K562 (cell line): ENCODE results near the gene SERPINE1. TPM values are rescaled to one million over a fixed set of nuclear protein-coding genes. Genes with fewer than 3 reads are reported as not detected.

Source experiments
- ARNT ChIP-seq, 2 experiments: fragments of 450-650 bp; IDR thresholded peaks; 2 replicates each; pipeline ENCODE4 v1.6.1; 2016; ENCODE audit warnings: mild to moderate bottlenecking in 1 of 2
- C11orf30 ChIP-seq: fragments of 450-650 bp; IDR thresholded peaks from 2 replicates; pipeline ENCODE4 v1.6.1; 2016; ENCODE audit warnings: low read depth, mild to moderate bottlenecking
- CREM ChIP-seq: IDR thresholded peaks from 2 replicates; pipeline ENCODE4 v1.6.1; 2014; ENCODE audit warnings: antibody characterized with exemption, low read depth
- GTF2E2 ChIP-seq: fragments of 200-800 bp; sonication (Bioruptor generic); IDR thresholded peaks from 2 replicates; pipeline ENCODE4 v1.6.1; 2016; ENCODE audit warnings: missing genetic modification characterization, missing compliant biosample characterization
- MEF2A ChIP-seq: IDR thresholded peaks from 2 replicates; pipeline ENCODE4 v1.6.1; 2011; ENCODE audit warnings: low read depth, mild to moderate bottlenecking, low read length, moderate library complexity; ENCODE audit not compliant: control insufficient read depth
- PHB ChIP-seq: fragments of 250-450 bp; sonication (Bioruptor Pico); IDR thresholded peaks from 2 replicates; pipeline ENCODE4 v1.5.0; 2021
- SMAD2 ChIP-seq: fragments of 150-350 bp; IDR thresholded peaks from 2 replicates; pipeline ENCODE4 v1.6.1; 2014; ENCODE audit warnings: low read depth, mild to moderate bottlenecking, low read length
- SMC3 ChIP-seq: conservative IDR thresholded peaks from 2 replicates; pipeline ENCODE4 v1.6.1; 2011; ENCODE audit warnings: low read depth, low read length, improper control_type of control experiment; ENCODE audit not compliant: insufficient read depth
- TARDBP ChIP-seq: fragments of 450-650 bp; IDR thresholded peaks from 2 replicates; pipeline ENCODE4 v1.6.1; 2016
- TCF3 ChIP-seq: sonication (generic); formaldehyde crosslinking; IDR thresholded peaks from 2 replicates; pipeline ENCODE4 v1.4.0; 2020; ENCODE audit warnings: mild to moderate bottlenecking, missing genetic modification reagents
- TEAD1 ChIP-seq, 2 experiments: fragments of 450-650 bp in 1 of 2; sonication (generic) in 1 of 2; formaldehyde crosslinking; IDR thresholded peaks; 2 replicates each; pipeline versions ENCODE4 v1.4.0 to v1.8.0; 2020 to 2022; ENCODE audit warnings: mild to moderate bottlenecking in 2 of 2, missing genetic modification reagents in 1 of 2
- XRCC4 ChIP-seq: IDR thresholded peaks from one replicate; pipeline ENCODE4 v1.6.1; 2011; ENCODE audit not compliant: insufficient read depth, insufficient read length; ENCODE audit errors: extremely low read depth
- ZNF408 ChIP-seq: fragments of 250-450 bp; sonication (Bioruptor Pico); IDR thresholded peaks from 2 replicates; pipeline ENCODE4 v1.4.0; 2020; ENCODE audit warnings: low read depth, mild to moderate bottlenecking, moderate library complexity
- ZNF561 ChIP-seq: fragments of 450-650 bp; formaldehyde crosslinking; conservative IDR thresholded peaks from 2 replicates; pipeline ENCODE4 v1.4.0; 2020; ENCODE audit warnings: mild to moderate bottlenecking, moderate library complexity
- polyA plus RNA-seq, 8 experiments: library from polyadenylated mRNA; depleted of rRNA in 4 of 8; stranded (reverse) in 5 of 8; unstranded in 3 of 8; fragments of >200 nt; fragmentation: Nextera tagmentation in 2 of 8; fragmentation: Illumina TruSeq in 1 of 8; extraction: Ambion mirVana in 2 of 8; extraction: Trizol in 1 of 8; gene quantifications; 2 replicates each; pipeline versions ENCODE4 v1.2.1 to v1.2.3, GENCODE V29; 2011 to 2014; ENCODE audit warnings: inconsistent platforms in 1 of 8, missing spikeins in 1 of 8
- total RNA-seq, 7 experiments: library from RNA; depleted of rRNA in 6 of 7; stranded (reverse); fragments of >200 nt in 6 of 7; fragmentation: Illumina TruSeq in 2 of 7; extraction: Trizol in 2 of 7; gene quantifications; 2 replicates each; pipeline versions ENCODE4 v1.2.1 to v1.2.3, GENCODE V29; 2011 to 2021; ENCODE audit warnings: low replicate concordance in 1 of 7
- TF ChIP-seq, protein P1 (sequence below): fragments of 450-650 bp; IDR thresholded peaks from 2 replicates; pipeline ENCODE4 v1.6.1; 2016; ENCODE audit warnings: low read depth
- TF ChIP-seq, protein P2 (sequence below): fragments of 450-650 bp; formaldehyde crosslinking; IDR thresholded peaks from 2 replicates; pipeline ENCODE4 v1.4.0; 2022; ENCODE audit warnings: missing genetic modification characterization
- TF ChIP-seq, protein P3 (sequence below): fragments of 450-650 bp; conservative IDR thresholded peaks from 2 replicates; pipeline ENCODE4 v1.6.1; 2016; ENCODE audit warnings: missing genetic modification characterization, low read depth, mild to moderate bottlenecking, missing compliant biosample characterization, moderate library complexity

Gene SERPINE1
- total and polyA plus RNA-seq, 9 of the 15 experiments (the other 6 are each of a cell fraction or from before 2014, with no cell fraction given): 0.22 to 4.8 (median 0.91) TPM

DNA sequence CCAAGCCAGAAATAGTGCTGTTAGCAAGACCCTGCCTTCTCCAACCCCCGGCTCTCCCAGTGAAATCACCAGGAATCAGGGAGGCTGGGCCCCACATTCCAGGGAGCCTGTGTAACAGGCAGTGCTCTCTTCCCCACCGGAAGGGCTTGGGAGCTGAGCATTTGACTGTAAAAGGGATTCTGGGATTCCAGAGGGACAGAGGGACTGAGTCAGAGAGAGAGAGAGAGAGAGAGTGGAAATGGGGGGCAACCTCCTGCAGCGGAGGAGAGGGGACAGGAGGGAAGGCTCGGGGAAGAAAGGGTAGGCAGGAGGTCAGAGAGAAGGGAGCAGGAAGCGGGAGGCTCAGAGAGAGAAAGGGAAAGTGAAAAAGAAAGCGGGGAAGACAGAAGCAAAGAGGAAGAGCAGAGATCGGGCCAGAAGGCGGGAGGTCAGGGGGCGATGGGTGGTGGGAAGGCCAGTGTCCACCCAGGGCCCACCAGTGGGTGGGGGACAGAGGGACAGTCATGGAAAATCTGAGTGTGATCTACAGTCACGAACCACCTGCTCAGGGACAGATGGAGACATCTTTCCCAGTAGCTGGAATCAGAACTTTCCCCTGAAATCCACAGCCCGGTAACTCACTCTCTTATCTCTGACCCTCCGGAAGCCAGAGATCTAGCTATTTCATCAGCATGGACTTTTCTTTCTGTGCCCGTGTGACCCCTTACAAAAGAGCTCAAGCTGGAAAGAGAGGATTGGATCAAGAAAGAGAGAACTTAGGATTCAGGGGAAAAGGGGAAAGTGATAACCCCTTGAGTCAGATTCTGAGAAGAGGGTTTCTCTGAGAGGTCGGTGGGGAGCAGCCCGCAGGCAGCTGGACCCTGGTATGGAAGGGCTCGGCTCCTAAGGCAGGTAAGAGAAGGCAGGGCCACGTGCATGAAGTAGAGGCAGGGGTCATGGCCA lies 4.6 kb upstream of the SERPINE1 start (continued):
- no peak for TF ChIP-seq ZNF408 (CRISPR knock-in tag)
- TF ChIP-seq PHB: no peak
- TF ChIP-seq TCF3 (CRISPR knock-in tag): 0 out of 2 replicates have a peak, but pooled peaks have one; percentile 12
- TF ChIP-seq ARNT (IDR thresholded peaks at IDR 0.05): no peak
- TF ChIP-seq, protein P1, sequence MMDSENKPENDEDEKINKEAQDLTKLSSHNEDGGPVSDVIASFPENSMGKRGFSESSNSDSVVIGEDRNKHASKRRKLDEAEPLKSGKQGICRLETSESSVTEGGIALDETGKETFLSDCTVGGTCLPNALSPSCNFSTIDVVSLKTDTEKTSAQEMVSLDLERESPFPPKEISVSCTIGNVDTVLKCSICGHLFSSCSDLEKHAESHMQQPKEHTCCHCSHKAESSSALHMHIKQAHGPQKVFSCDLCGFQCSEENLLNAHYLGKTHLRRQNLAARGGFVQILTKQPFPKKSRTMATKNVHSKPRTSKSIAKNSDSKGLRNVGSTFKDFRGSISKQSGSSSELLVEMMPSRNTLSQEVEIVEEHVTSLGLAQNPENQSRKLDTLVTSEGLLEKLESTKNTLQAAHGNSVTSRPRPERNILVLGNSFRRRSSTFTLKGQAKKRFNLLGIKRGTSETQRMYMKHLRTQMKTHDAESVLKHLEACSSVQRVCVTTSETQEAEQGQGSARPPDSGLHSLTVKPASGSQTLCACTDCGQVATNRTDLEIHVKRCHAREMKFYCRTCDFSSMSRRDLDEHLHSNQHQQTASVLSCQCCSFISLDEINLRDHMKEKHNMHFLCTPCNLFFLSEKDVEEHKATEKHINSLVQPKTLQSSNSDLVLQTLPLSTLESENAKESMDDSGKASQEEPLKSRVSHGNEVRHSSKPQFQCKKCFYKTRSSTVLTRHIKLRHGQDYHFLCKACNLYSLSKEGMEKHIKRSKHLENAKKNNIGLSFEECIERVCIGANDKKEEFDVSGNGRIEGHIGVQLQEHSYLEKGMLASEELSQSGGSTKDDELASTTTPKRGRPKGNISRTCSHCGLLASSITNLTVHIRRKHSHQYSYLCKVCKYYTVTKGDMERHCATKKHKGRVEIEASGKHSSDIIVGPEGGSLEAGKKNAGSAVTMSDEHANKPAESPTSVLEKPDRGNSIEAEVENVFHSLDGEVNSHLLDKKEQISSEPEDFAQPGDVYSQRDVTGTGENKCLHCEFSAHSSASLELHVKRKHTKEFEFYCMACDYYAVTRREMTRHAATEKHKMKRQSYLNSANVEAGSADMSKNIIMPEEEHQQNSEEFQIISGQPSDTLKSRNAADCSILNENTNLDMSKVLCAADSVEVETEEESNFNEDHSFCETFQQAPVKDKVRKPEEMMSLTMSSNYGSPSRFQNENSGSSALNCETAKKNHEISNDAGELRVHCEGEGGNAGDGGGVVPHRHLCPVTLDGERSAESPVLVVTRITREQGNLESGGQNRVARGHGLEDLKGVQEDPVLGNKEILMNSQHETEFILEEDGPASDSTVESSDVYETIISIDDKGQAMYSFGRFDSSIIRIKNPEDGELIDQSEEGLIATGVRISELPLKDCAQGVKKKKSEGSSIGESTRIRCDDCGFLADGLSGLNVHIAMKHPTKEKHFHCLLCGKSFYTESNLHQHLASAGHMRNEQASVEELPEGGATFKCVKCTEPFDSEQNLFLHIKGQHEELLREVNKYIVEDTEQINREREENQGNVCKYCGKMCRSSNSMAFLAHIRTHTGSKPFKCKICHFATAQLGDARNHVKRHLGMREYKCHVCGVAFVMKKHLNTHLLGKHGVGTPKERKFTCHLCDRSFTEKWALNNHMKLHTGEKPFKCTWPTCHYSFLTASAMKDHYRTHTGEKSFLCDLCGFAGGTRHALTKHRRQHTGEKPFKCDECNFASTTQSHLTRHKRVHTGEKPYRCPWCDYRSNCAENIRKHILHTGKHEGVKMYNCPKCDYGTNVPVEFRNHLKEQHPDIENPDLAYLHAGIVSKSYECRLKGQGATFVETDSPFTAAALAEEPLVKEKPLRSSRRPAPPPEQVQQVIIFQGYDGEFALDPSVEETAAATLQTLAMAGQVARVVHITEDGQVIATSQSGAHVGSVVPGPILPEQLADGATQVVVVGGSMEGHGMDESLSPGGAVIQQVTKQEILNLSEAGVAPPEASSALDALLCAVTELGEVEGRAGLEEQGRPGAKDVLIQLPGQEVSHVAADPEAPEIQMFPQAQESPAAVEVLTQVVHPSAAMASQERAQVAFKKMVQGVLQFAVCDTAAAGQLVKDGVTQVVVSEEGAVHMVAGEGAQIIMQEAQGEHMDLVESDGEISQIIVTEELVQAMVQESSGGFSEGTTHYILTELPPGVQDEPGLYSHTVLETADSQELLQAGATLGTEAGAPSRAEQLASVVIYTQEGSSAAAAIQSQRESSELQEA: no peak
- TF ChIP-seq MEF2A: no peak
- TF ChIP-seq, protein P2, sequence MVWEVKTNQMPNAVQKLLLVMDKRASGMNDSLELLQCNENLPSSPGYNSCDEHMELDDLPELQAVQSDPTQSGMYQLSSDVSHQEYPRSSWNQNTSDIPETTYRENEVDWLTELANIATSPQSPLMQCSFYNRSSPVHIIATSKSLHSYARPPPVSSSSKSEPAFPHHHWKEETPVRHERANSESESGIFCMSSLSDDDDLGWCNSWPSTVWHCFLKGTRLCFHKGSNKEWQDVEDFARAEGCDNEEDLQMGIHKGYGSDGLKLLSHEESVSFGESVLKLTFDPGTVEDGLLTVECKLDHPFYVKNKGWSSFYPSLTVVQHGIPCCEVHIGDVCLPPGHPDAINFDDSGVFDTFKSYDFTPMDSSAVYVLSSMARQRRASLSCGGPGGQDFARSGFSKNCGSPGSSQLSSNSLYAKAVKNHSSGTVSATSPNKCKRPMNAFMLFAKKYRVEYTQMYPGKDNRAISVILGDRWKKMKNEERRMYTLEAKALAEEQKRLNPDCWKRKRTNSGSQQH (CRISPR knock-in tag): 0 out of 2 replicates have a peak, but pooled peaks have one; percentile 41
- 0 out of 2 replicates have a peak, but pooled peaks have one; percentile 21 for TF ChIP-seq GTF2E2 (tag)
- no peak for TF ChIP-seq SMAD2
- TF ChIP-seq TEAD1 (CRISPR knock-in tag; IDR thresholded peaks at IDR 0.05): 0 out of 4 replicates have a peak, but pooled peaks of 1 of the 2 experiments have one; percentile 14
- TF ChIP-seq ZNF561 (CRISPR knock-in tag): no peak
- no peak for TF ChIP-seq XRCC4
- no peak for TF ChIP-seq SMC3
- no peak for TF ChIP-seq TARDBP
- TF ChIP-seq CREM: no peak
- TF ChIP-seq, protein P3, sequence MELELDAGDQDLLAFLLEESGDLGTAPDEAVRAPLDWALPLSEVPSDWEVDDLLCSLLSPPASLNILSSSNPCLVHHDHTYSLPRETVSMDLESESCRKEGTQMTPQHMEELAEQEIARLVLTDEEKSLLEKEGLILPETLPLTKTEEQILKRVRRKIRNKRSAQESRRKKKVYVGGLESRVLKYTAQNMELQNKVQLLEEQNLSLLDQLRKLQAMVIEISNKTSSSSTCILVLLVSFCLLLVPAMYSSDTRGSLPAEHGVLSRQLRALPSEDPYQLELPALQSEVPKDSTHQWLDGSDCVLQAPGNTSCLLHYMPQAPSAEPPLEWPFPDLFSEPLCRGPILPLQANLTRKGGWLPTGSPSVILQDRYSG (tag): 0 out of 2 replicates have a peak, but pooled peaks have one; percentile 19
- TF ChIP-seq C11orf30: no peak
